ENCODE results near the gene VAV1.
A peak's percentile ranks its signal among the peaks of the same experiment; 100 is the strongest.
"Not testable (repeated sequence)": the region's sequence is repeated elsewhere in the genome, so short reads cannot be mapped to it uniquely, and the experiment has no call there.

Gene VAV1

GRCh38 chr19:6851359-6851758, 78.9 kb downstream of the VAV1 start:
- no peak for DNase-seq (ENCODE audit: low read depth in 2 of 2)

GRCh38 chr19:6852001-6852400, 79.5 kb downstream of the VAV1 start:
- no peak for DNase-seq (ENCODE audit: low read depth in 2 of 2)

DNA sequence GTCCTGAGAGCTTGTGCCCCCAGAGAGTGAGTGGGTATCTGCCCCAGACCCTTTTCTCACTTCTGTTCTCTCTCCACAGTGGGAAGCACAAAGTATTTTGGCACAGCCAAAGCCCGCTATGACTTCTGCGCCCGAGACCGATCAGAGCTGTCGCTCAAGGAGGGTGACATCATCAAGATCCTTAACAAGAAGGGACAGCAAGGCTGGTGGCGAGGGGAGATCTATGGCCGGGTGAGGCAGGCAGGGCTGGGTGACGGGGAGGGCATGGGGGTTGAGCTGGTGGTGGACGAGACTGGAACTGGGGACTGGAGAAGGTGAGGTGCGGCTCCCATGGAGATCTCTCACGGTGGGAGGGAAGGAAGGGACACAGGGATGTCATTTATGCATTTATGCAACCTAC, 81.4 kb downstream of the VAV1 start:
- DNase-seq (ENCODE audit: low read depth in 2 of 2) = no peak

DNA sequence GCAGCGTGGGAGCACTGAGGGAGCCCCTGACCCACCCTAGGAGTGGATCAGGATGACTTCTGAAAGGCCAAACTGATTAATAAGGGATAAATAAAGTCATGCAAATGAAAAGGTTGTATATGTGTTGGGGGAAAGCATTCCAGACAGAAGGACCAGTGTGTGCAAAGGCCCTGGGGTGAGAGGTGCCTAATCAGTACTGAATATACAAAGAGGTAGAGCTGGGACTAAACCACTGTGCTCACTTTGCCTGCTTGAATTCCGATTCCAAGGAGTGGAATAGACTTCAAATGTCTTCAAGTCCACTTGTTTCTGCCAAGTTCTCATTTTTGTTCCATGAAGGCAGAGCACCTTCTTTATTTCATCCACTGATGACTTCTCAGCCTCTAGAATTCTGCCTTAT, 82.2 kb downstream of the VAV1 start:
- no peak for DNase-seq (ENCODE audit: low read depth in 2 of 2)

DNA sequence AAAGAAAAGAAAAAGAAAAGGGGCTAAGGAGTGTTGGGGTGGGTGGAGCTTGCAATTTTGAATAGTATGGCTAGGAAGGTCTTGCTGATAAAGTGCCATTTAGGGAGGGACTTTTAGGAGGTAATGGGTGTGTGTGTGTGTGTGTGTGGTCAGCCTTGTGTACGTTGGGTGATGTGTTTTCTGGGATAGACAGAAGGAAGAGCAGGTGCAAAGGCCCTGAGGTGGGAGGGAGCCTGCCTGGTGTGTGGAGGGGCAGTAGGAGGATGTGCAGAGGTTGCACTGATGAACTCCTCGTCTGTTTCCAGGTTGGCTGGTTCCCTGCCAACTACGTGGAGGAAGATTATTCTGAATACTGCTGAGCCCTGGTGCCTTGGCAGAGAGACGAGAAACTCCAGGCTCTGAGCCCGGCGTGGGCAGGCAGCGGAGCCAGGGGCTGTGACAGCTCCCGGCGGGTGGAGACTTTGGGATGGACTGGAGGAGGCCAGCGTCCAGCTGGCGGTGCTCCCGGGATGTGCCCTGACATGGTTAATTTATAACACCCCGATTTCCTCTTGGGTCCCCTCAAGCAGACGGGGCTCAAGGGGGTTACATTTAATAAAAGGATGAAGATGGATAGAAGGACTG, 84.4 kb downstream of the VAV1 start:
- no peak for DNase-seq (ENCODE audit: low read depth in 2 of 2)

DNA sequence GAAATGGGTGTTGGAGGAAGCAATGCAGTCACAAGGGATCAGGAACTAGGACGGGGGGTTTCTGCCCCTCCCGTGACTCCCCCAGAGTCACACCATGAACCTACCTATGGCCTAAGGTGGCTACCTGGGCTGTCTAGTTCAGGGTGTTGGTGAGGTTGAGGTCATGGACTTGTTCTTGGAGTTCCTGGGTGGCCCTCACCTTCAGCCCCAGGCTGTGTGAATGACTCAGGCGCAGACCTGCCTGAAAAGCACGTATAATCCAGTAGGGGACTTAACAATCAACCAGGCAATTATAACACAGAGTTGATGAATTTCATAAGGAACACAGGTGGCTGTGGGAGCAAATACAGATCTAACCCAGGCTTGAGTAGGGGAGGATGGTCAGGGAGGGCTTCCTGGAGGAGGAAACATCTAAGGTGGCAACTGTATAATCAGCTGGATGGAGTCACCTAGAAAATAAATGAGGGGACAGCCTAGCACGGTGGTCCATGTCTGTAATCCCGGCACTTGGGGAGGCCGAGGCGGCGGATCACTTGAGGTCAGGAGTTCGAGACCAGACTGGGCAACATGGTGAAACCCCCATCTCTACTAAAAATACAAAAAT, 89.3 kb downstream of the VAV1 start:
- DNase-seq (ENCODE audit: low read depth in 2 of 2) = no peak

GRCh38 chr19:6862673-6863078, 90.2 kb downstream of the VAV1 start:
- peak; percentile 87 for DNase-seq (ENCODE audit: low read depth in 2 of 2)

DNA sequence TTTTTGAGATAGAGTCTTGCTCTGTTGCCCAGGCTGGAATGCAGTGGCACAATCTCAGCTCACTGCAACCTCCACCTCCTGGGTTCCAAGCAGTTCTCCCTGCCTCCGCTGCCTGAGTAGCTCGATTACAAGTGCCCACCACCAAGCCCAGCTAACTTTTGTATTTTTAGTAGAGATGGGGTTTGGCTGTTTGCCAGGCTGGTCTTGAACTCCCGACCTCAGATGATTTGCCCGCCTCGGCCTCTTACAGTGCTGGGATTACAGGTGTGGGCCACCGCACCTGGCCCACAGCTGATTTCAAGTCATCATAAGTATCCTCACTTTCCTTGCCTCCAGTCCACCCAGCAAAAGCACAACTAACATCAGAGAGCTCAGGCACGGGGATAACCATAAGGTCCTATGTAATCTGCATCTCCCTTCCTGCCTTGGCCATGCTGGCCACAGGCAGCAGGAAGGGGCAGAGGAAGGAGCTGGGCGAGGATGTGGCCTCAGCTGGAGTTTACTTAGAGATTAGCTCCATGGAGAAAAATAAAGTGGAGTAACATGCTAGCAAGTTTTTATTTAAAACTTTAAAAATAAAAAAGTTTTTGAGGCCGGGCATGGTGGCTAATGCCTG, 91.9 kb downstream of the VAV1 start:
- no peak for DNase-seq (ENCODE audit: low read depth in 2 of 2)

DNA sequence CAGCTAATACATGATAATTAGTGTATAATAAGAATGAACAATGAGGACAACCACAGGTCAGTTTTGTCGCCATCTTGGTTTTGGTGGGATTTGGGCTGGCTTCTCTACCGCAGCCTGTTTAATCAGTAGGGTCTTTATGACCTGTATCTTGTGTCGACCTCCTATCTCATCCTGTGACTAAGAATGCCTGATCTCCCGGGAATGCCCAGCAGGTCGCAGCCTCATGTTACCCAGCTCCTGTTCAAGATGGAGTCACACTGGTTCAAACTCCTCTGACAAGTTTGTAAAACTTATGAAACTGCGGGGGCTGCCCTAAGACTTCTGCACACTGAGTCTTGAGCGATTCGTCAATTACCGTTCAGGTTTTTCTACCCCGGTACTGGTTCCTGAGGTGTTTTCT, 93.3 kb downstream of the VAV1 start:
- no peak for DNase-seq (ENCODE audit: low read depth in 2 of 2)

DNA sequence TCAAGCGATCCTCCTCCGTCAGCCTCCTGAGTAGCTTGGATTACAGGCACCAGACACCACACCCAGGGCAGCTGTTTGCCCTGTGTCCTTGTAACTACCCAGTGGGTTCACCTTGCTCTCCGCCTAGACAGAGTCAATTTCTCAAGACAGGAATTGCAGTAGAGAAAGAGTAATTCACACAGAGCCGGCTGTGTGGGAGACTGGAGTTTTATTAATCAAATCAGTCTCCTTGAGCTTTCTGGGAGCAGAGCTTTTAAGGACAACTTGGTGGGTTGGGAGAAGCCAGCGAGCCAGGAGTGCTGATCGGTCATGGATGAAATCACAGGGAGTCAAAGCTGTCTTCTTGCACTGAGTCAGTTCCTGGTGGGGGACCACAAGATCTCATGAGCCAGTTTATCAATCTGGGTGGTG, 94.2 kb downstream of the VAV1 start:
- DNase-seq (ENCODE audit: low read depth in 2 of 2) = no peak

- DNase-seq (ENCODE audit: low read depth in 2 of 2) = no peak
Observed at GRCh38 chr19:6868351-6868750, 95.8 kb downstream of the VAV1 start.

DNA sequence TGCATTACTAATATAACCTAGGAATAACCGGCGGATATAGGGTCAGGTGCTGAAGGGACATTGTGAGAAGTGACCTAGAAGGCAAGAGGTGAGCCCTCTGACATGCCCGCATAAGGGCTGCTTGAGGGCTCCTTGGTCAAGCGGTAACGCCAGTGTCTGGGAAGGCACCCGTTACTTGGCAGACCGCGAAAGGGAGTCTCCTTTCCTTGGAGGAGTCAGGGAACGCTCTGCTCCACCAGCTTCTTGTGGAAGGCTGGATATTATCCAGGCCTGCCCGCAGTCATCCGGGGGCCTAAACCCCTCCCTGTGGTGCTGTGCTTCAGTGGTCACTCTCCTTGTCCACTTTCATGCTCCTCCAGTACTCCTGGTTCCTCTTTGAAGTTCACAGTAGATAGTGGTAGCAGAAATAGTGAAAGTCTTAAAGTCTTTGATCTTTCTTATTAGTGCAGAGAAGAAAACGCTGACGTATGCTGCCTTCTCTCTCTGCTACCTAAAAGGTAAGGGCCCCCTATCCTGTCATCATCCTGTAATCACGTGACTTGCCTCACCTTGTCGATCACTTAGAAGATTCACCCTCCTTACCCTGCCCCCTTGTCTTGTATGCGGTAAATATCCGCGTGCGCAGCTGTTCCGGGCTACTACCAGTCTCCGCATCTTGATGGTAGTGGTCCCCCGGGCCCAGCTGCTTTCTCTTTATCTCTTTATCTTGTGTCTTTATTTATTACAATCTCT, 96.8 kb downstream of the VAV1 start:
- DNase-seq (ENCODE audit: low read depth in 2 of 2) = not testable (repeated sequence)

- no peak for DNase-seq (ENCODE audit: low read depth in 2 of 2)
Observed at GRCh38 chr19:6873708-6874431, 101.4 kb downstream of the VAV1 start.

- DNase-seq (ENCODE audit: low read depth in 2 of 2) = no peak
Observed at GRCh38 chr19:6875218-6875617, 102.7 kb downstream of the VAV1 start.

- no peak for DNase-seq (ENCODE audit: low read depth in 2 of 2)
Observed at GRCh38 chr19:6876748-6877147, 104.2 kb downstream of the VAV1 start.

DNA sequence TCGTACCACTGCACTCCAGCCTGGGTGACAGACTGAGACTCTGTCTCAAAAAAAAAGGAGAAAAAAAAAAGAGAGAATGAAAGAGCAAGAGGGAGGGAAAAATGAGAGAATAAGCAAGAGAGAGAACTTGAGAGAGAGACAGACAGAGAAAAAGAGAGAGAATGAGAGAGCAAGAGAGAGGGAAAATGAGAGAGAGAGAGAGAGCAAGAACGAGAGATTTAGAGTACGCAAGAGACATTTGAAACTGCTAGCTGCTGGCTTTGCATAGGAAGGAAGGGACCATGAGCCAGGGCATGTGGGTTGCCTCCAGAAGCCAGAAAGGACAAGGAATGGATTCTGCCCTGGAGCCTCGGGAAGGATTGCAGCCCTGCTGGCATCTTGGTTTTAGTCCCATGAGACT, 105.3 kb downstream of the VAV1 start:
- no peak for DNase-seq (ENCODE audit: low read depth in 2 of 2)

DNA sequence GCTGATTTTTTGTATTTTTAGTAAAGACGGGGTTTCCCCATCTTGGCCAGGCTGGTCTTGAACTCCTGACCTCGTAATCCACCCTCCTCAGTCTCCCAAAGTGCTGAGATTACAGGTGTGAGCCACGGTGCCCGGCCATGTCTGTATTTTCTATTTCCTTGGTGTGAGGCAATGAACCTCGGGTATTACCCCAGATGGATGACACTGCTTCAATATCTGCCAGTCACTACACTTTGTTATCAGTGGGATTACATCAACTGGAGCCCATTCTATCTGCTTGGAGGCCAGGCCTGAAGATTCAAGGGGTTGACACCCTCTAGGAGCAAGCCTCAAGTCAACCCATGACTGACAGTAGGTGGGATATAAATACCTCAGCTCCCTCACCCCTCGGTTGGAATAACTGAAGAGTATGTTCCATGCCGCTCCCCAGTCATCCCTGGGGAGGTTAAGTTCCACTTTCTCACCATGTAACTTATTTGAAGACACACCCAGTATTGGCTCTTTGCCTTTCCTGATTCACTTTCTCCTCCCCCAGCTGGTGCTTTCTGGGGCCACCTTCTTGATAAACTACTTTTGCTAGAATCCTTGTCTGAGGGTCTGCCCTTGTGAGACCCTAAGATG, 113.9 kb downstream of the VAV1 start:
- no peak for DNase-seq (ENCODE audit: low read depth in 2 of 2)

- peak in 1 of 2 donors; percentile 26 for DNase-seq (ENCODE audit: low read depth in 2 of 2)
Observed at GRCh38 chr19:6887316-6887715, 114.8 kb downstream of the VAV1 start, which contains the start of gene ADGRE1. Gene ADGRE1, plus strand, starts transcription at chr19:6887579. Its CDS starts 30 bp downstream, at chr19:6887609.

DNA sequence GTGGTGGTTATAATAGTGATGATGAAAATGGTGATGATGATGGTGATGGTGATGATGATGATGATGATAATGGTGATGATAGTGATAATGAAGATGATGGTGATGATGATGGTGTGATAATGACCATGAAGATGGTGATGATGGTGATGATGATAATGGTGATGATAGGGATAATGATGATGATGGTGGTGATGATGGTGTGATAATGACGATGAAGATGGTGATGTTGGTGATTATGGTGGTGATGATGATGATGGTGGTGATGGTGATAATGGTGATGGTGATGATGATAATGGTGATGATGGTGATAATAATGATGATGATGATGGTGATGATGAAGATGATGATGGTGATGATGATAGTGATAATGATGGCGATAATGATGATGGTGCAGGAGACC, 116.5 kb downstream of the VAV1 start:
- no peak for DNase-seq (ENCODE audit: low read depth in 2 of 2)

DNA sequence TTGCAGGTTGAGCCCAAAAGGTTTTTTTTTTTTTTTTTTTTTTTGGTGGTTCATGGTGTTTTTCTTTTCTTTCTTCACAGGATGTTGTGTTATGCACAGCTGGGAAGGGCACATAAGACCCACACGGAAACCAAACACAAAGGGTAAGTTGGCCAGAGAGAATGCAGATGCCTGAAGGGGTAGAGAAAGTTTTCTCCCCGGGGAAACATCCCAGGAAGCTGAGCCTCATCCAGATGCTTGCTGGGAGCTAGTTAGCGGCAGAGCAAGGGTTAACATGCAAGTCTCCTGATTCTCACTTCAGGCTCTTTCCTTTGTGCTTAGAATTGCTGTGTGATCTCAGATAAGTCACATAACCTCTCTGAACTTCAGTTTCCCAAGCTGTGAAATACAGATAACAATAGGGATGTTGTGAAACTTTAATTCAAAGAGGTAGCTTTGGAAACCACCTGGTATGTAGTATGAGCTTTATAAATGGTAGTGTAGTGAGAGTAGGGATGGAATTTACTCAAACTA, 117.9 kb downstream of the VAV1 start:
- DNase-seq (ENCODE audit: low read depth in 2 of 2) = no peak

GRCh38 chr19:6890938-6891337, 118.4 kb downstream of the VAV1 start:
- DNase-seq (ENCODE audit: low read depth in 2 of 2) = peak; percentile 23 to 38
